Neuronal stem cell (in vitro differentiated cells): ENCODE data around the gene STRADA.

ENCODE experiments used
- DNase-seq: peaks from one replicate; pipeline ENCODE4 v3.0.0-alpha.2; 2013; ENCODE audit warnings: low spot score
- H2AFZ ChIP-seq: one replicate; pipeline ENCODE4 v1.6.1; 2013; ENCODE audit warnings: mild to moderate bottlenecking, low read length, inconsistent platforms
- H2AK5ac ChIP-seq: 2 replicates; pipeline ENCODE4 v1.6.1; 2013; ENCODE audit warnings: low read depth, mild to moderate bottlenecking, inconsistent platforms, low read length, moderate library complexity, mixed read lengths
- H2BK120ac ChIP-seq: 2 replicates; pipeline ENCODE4 v1.6.1; 2013; ENCODE audit warnings: low read depth, mild to moderate bottlenecking, inconsistent platforms, low read length, moderate library complexity, mixed read lengths
- H2BK12ac ChIP-seq: one replicate; pipeline ENCODE4 v1.6.1; 2013; ENCODE audit warnings: low read length, inconsistent platforms
- H2BK15ac ChIP-seq: 2 replicates; pipeline ENCODE4 v1.6.1; 2013; ENCODE audit warnings: mild to moderate bottlenecking, low read length, inconsistent platforms, mixed read lengths
- H2BK5ac ChIP-seq: one replicate; pipeline ENCODE4 v1.6.1; 2013; ENCODE audit warnings: inconsistent platforms, mild to moderate bottlenecking, low read length, moderate library complexity
- H3K14ac ChIP-seq: one replicate; pipeline ENCODE4 v1.6.1; 2013; ENCODE audit warnings: low read length, inconsistent platforms
- H3K18ac ChIP-seq: 2 replicates; pipeline ENCODE4 v1.6.1; 2013; ENCODE audit warnings: low read length, inconsistent platforms
- H3K23ac ChIP-seq: 2 replicates; pipeline ENCODE4 v1.6.1; 2013; ENCODE audit warnings: low read depth, mild to moderate bottlenecking, mixed read lengths, low read length, inconsistent platforms; ENCODE audit not compliant: poor library complexity
- H3K27ac ChIP-seq: replicated peaks from 3 replicates; pipeline ENCODE4 v1.5.1; 2013; ENCODE audit warnings: low read length, inconsistent platforms
- H3K27me3 ChIP-seq, 3 experiments: 2 replicates each; pipeline ENCODE4 v1.6.1; 2013; ENCODE audit warnings: low read length in 3 of 3, mild to moderate bottlenecking in 2 of 3, inconsistent platforms in 1 of 3, low read depth in 1 of 3, mixed read lengths in 1 of 3, moderate library complexity in 1 of 3; ENCODE audit not compliant: control insufficient read depth in 3 of 3, insufficient read depth in 3 of 3
- H3K36me3 ChIP-seq, 2 donors: replicated peaks in 1 of 2; 2 replicates each; pipeline ENCODE4 v1.6.1; 2013; ENCODE audit warnings: low read length in 2 of 2; ENCODE audit not compliant: control insufficient read depth in 2 of 2, insufficient read depth in 2 of 2
- H3K4ac ChIP-seq: 2 replicates; pipeline ENCODE4 v1.6.1; 2013; ENCODE audit warnings: inconsistent platforms, mild to moderate bottlenecking, low read length, moderate library complexity
- H3K4me1 ChIP-seq, 2 donors: 1 replicate in 1 of 2; 2 replicates in 1 of 2; pipeline ENCODE4 v1.6.1; 2013; ENCODE audit warnings: low read length in 2 of 2, low read depth in 1 of 2; ENCODE audit not compliant: control insufficient read depth in 2 of 2, insufficient read depth in 1 of 2
- H3K4me2 ChIP-seq: one replicate; pipeline ENCODE4 v1.6.1; 2013; ENCODE audit warnings: mild to moderate bottlenecking, low read length, inconsistent platforms; ENCODE audit not compliant: insufficient read depth, poor library complexity, severe bottlenecking
- H3K4me3 ChIP-seq, 2 donors: 2 replicates each; pipeline ENCODE4 v1.5.1; 2013; ENCODE audit warnings: low read length in 2 of 2, mild to moderate bottlenecking in 2 of 2, inconsistent platforms in 1 of 2, moderate library complexity in 1 of 2
- H3K79me1 ChIP-seq: one replicate; pipeline ENCODE4 v1.6.1; 2013; ENCODE audit warnings: low read depth, mild to moderate bottlenecking, inconsistent platforms, low read length, moderate library complexity
- H3K9ac ChIP-seq: one replicate; pipeline ENCODE4 v1.6.1; 2013; ENCODE audit warnings: mild to moderate bottlenecking, low read depth, low read length, inconsistent platforms; ENCODE audit not compliant: poor library complexity
- H3K9me3 ChIP-seq, 2 donors: replicated peaks in 1 of 2; 2 replicates each; pipeline versions ENCODE3 to v1.6.1; 2013; ENCODE audit warnings: low read length in 2 of 2, mild to moderate bottlenecking in 2 of 2, inconsistent platforms in 1 of 2, low read depth in 1 of 2, mixed read lengths in 1 of 2, moderate library complexity in 1 of 2; ENCODE audit not compliant: control insufficient read depth in 2 of 2, insufficient read depth in 1 of 2
- H4K8ac ChIP-seq: one replicate; pipeline ENCODE4 v1.6.1; 2013; ENCODE audit warnings: low read depth, mild to moderate bottlenecking, inconsistent platforms, low read length, moderate library complexity
- H4K91ac ChIP-seq: one replicate; pipeline ENCODE4 v1.6.1; 2013; ENCODE audit warnings: low read length, low read depth, mild to moderate bottlenecking, inconsistent platforms; ENCODE audit not compliant: poor library complexity
- WGBS, 2 donors: extraction: QIAGEN DNeasy Blood & Tissue Kit; methylation state at CpG; one replicate each; pipeline ENCODE4 v1.1.7; 2013; ENCODE audit warnings: missing lambda C conversion rate in 2 of 2, mixed read lengths in 1 of 2; ENCODE audit not compliant: insufficient read length in 2 of 2, insufficient replicate concordance in 1 of 2; ENCODE audit errors: extremely low coverage in 2 of 2; 5-methylcytosine and 5-hydroxymethylcytosine counted together

The STRADA gene

DNA sequence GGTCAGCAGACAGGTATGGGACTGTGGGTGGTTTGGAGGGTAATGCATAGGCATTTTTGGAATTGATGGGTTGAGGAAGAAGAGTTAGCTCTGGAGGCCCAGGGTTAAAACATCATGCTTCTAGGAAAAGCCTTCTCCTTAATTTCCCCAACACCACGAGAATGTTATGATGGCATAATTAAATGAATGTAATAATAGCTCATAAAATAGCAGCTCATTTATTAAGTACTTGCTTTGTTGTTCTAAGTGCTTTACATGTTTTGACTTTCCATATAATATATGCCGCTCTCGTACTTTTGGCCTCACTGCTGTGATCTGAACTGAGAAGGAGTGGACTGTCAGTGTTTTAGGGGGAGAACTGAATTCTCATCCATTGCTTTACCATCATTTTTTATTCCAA, 56.0 kb downstream of the STRADA start:
- no peak overlapping the region for H4K8ac ChIP-seq
- H3K4me1 ChIP-seq: peaks cover 0 to 3% of the 10 kb centered on the region in 2 donors
- H3K27me3 ChIP-seq: no peaks in the 10 kb centered on the region
- no peak overlapping the region for H3K23ac ChIP-seq
- H3K9me3 ChIP-seq: no peaks in the 10 kb centered on the region
- no peak overlapping the region for H2BK120ac ChIP-seq
- H3K9ac ChIP-seq: no peak overlapping the region
- DNase-seq: no peak
- no peaks in the 10 kb centered on the region for H3K79me1 ChIP-seq
- H3K36me3 ChIP-seq: peaks cover 22 to 83% of the 10 kb centered on the region in 2 donors
- no peak overlapping the region for H2BK12ac ChIP-seq
- no peak overlapping the region for H3K4me2 ChIP-seq
- no peak overlapping the region for H2BK15ac ChIP-seq
- no peak overlapping the region for H4K91ac ChIP-seq
- H3K27ac ChIP-seq: no peak overlapping the region
- H2BK5ac ChIP-seq: no peak overlapping the region
- H2AFZ ChIP-seq: no peak overlapping the region
- no peak overlapping the region for H3K4ac ChIP-seq
- H3K4me3 ChIP-seq: no peak overlapping the region
- H3K14ac ChIP-seq: no peak overlapping the region
- H2AK5ac ChIP-seq: no peak overlapping the region
- no peak overlapping the region for H3K18ac ChIP-seq
- no CpG with 5 or more reads among the region's 3 CpGs for WGBS, 2 donors

- peaks cover 0 to 3% of the 10 kb centered on the region in 2 donors for H3K4me1 ChIP-seq
- no peak overlapping the region for H4K91ac ChIP-seq
- no peak overlapping the region for H3K14ac ChIP-seq
- no CpG with 5 or more reads among the region's 2 CpGs for WGBS, 2 donors
- H3K27ac ChIP-seq: no peak overlapping the region
- no peak overlapping the region for H2BK12ac ChIP-seq
- H3K4ac ChIP-seq: no peak overlapping the region
- no peak overlapping the region for H2AFZ ChIP-seq
- no peaks in the 10 kb centered on the region for H3K27me3 ChIP-seq
- H3K4me2 ChIP-seq: no peak overlapping the region
- peaks cover 20 to 83% of the 10 kb centered on the region in 2 donors for H3K36me3 ChIP-seq
- DNase-seq: no peak
- H3K18ac ChIP-seq: no peak overlapping the region
- no peak overlapping the region for H3K23ac ChIP-seq
- no peak overlapping the region for H2BK5ac ChIP-seq
- no peak overlapping the region for H2BK120ac ChIP-seq
- H3K9me3 ChIP-seq: no peaks in the 10 kb centered on the region
- no peak overlapping the region for H2BK15ac ChIP-seq
- H3K9ac ChIP-seq: no peak overlapping the region
- no peak overlapping the region for H2AK5ac ChIP-seq
- H4K8ac ChIP-seq: no peak overlapping the region
- H3K4me3 ChIP-seq: no peak overlapping the region
- H3K79me1 ChIP-seq: no peaks in the 10 kb centered on the region
Measured at GRCh38 chr17:63685041-63685440, 56.6 kb downstream of the STRADA start.

GRCh38 chr17:63682981-63683380, 58.6 kb downstream of the STRADA start:
- Histone ChIP-seq H3K27ac (no peak overlapping the region), H3K9ac (no peak overlapping the region), H3K4me1 (peaks cover 0 to 3% of the 10 kb centered on the region in 2 donors), H3K79me1 (no peaks in the 10 kb centered on the region), H2AK5ac (no peak overlapping the region), H3K18ac (no peak overlapping the region), H3K4me2 (no peak overlapping the region), H3K4ac (no peak overlapping the region), H2BK120ac (no peak overlapping the region), H2BK5ac (no peak overlapping the region), H4K91ac (no peak overlapping the region), H2AFZ (no peak overlapping the region), H3K27me3 (no peaks in the 10 kb centered on the region), H2BK15ac (no peak overlapping the region), H3K36me3 (peaks cover 12 to 68% of the 10 kb centered on the region in 2 donors), H3K23ac (no peak overlapping the region), H3K9me3 (no peaks in the 10 kb centered on the region), H3K14ac (no peak overlapping the region), H4K8ac (no peak overlapping the region), H2BK12ac (no peak overlapping the region), H3K4me3 (no peak overlapping the region)
- no peak for DNase-seq

DNA sequence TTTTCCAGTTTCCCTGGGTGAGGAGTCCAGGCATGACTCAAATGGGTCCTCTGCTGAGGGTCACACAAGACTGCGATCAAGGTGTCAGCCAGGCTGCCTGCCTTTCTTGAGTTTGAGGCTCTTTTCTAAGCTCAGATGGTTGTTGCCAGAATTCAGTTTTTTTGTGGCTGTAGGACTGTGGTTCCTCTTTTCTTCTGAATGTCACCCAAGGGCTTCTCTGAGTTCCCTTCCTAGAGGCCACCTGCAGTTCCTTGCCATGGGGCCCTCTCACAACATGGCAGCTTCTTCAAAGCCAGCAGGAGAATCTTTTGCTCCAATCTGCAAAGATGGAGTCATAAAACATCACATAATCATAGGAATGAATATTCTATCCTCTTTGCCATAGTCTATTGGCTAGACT, 59.2 kb downstream of the STRADA start:
- H2BK120ac ChIP-seq: no peak overlapping the region
- H2BK12ac ChIP-seq: no peak overlapping the region
- no peak overlapping the region for H3K23ac ChIP-seq
- no peak overlapping the region for H3K14ac ChIP-seq
- no CpG with 5 or more reads among the region's 1 CpG for WGBS, 2 donors
- H3K4me1 ChIP-seq: peaks cover 0 to 3% of the 10 kb centered on the region in 2 donors
- H3K4me2 ChIP-seq: no peak overlapping the region
- H3K18ac ChIP-seq: no peak overlapping the region
- no peak overlapping the region for H2AFZ ChIP-seq
- H4K91ac ChIP-seq: no peak overlapping the region
- H2BK15ac ChIP-seq: no peak overlapping the region
- no peak overlapping the region for H3K4me3 ChIP-seq
- H3K27ac ChIP-seq: no peak overlapping the region
- H2AK5ac ChIP-seq: no peak overlapping the region
- H2BK5ac ChIP-seq: no peak overlapping the region
- H4K8ac ChIP-seq: no peak overlapping the region
- H3K79me1 ChIP-seq: no peaks in the 10 kb centered on the region
- no peak for DNase-seq
- H3K4ac ChIP-seq: no peak overlapping the region
- H3K36me3 ChIP-seq: peaks cover 12 to 70% of the 10 kb centered on the region in 2 donors
- no peaks in the 10 kb centered on the region for H3K27me3 ChIP-seq
- H3K9ac ChIP-seq: no peak overlapping the region
- H3K9me3 ChIP-seq: no peaks in the 10 kb centered on the region
